Epithelial cell of esophagus (primary cell): Measurements from ENCODE around the gene PAGR1.

ENCODE experiments used
- DNase-seq: peaks from one replicate; pipeline ENCODE4 v3.0.0; 2010; ENCODE audit warnings: low read depth
- H3K4me3 ChIP-seq: 2 replicates; pipeline ENCODE4 v1.5.1; 2011; ENCODE audit warnings: mild to moderate bottlenecking, low read length, control low read depth
- CTCF ChIP-seq: IDR thresholded peaks from 2 replicates; pipeline ENCODE4 v1.5.1; 2011; ENCODE audit warnings: low read depth, mild to moderate bottlenecking, low read length, control low read depth, inconsistent platforms; ENCODE audit not compliant: insufficient read depth; ENCODE audit errors: missing control alignments

PAGR1 gene

GRCh38 chr16:29810699-29811169 lies 5.2 kb upstream of the PAGR1 start:
- DNase-seq, result no peak
- TF ChIP-seq CTCF, result no peak
- no peak overlapping the region for H3K4me3 ChIP-seq

- peak; percentile 96 for DNase-seq
- peak overlapping the region; percentile 45 for H3K4me3 ChIP-seq
- TF ChIP-seq CTCF, result no peak
Observed at GRCh38 chr16:29811170-29811895, 4.6 kb upstream of the PAGR1 start.

GRCh38 chr16:29811896-29812665 lies 3.9 kb upstream of the PAGR1 start, which contains the start of gene PRRT2:
PRRT2 (plus strand) TSS chr16:29812193; CDS start chr16:29813055, 862 bp downstream.
- DNase-seq, result no peak
- TF ChIP-seq CTCF, result no peak
- peak within 1 kb of the TSS; percentile 45 for H3K4me3 ChIP-seq

- TF ChIP-seq CTCF, result no peak
- no peak overlapping the region for H3K4me3 ChIP-seq
- DNase-seq, result no peak
Observed at GRCh38 chr16:29812754-29813643, 3.0 kb upstream of the PAGR1 start.

GRCh38 chr16:29813644-29814562 lies 2.0 kb upstream of the PAGR1 start:
- TF ChIP-seq CTCF, result no peak
- no peak for DNase-seq
- no peak overlapping the region for H3K4me3 ChIP-seq

GRCh38 chr16:29814592-29814991 lies 1.4 kb upstream of the PAGR1 start:
- DNase-seq, result no peak
- TF ChIP-seq CTCF, result no peak
- no peak overlapping the region for H3K4me3 ChIP-seq
